ENCODE results near the gene QRFP.

- TF ChIP-seq CTCF (conservative IDR thresholded peaks at IDR 0.05; ENCODE audit: low read depth, low read length), result peak; percentile 98
- no peak for TF ChIP-seq EZH2 (IDR thresholded peaks at IDR 0.05; ENCODE audit: low read length, unreplicated experiment)
- no peak for TF ChIP-seq EZH2phosphoT487 (IDR thresholded peaks at IDR 0.05; ENCODE audit: borderline replicate concordance, low read length)
Measured at GRCh38 chr9:130866474-130866965, 30.1 kb downstream of the QRFP start.
